PC-3 (cell line): Measurements from ENCODE around the gene OCA2.

Experiments
- CTCF ChIP-seq: fragments of 300-600 bp; sonication (generic); conservative IDR thresholded peaks from 2 replicates; pipeline ENCODE4 v1.5.1; 2017; ENCODE audit warnings: antibody characterized with exemption, low read depth, mild to moderate bottlenecking, low read length
- EZH2 ChIP-seq: fragments of 300-600 bp; sonication (generic); IDR thresholded peaks from one replicate; pipeline ENCODE4 v1.6.1; 2017; ENCODE audit warnings: antibody characterized with exemption, mild to moderate bottlenecking, low read length; ENCODE audit not compliant: unreplicated experiment
- EZH2phosphoT487 ChIP-seq: fragments of 300-600 bp; sonication (generic); IDR thresholded peaks from 2 replicates; pipeline ENCODE4 v1.6.1; 2018; ENCODE audit warnings: mild to moderate bottlenecking, antibody characterized with exemption, low read length, borderline replicate concordance

GRCh38 chr15:27846722-27847395 is 252.3 kb downstream of the OCA2 start:
- TF ChIP-seq CTCF (no peak), EZH2 (no peak), EZH2phosphoT487 (no peak)
